ENCODE data around the gene ZNF581. TPM values are rescaled to one million over a fixed set of nuclear protein-coding genes. Genes with fewer than 3 reads are reported as not detected.

ZNF581 gene
- total RNA-seq, 2 donors from 2014 or later: 47.2 to 48.7 TPM

GRCh38 chr19:55621673-55622231 is 21.7 kb upstream of the ZNF581 start:
- peaks cover 21% of the 10 kb centered on the region for H3K36me3 Mint-ChIP-seq (ENCODE audit: low read depth)
- peaks cover 2% of the 10 kb centered on the region for H3K4me1 Mint-ChIP-seq
- no peak for TF ChIP-seq CTCF (conservative IDR thresholded peaks at IDR 0.05)
- H3K4me3 Mint-ChIP-seq: no peak overlapping the region
- Histone ChIP-seq H3K27ac (ENCODE audit: low read depth, low read length) (no peak overlapping the region), H3K27me3 (ENCODE audit: control insufficient read depth, insufficient read depth, low read length, poor library complexity, severe bottlenecking) (no peaks in the 10 kb centered on the region), H3K4me3 (ENCODE audit: low read length) (no peak overlapping the region), H3K9me3 (ENCODE audit: control insufficient read depth, low read length) (no peaks in the 10 kb centered on the region), H3K36me3 (ENCODE audit: control insufficient read depth, insufficient read depth, low read length) (peaks cover 20% of the 10 kb centered on the region), H3K4me1 (ENCODE audit: control insufficient read depth, insufficient read depth, low read length) (no peaks in the 10 kb centered on the region), H3K9ac (ENCODE audit: extremely low read depth, low read length, poor library complexity, severe bottlenecking) (no peak overlapping the region)
- no peak overlapping the region for H3K27ac Mint-ChIP-seq
- H3K9me3 Mint-ChIP-seq: no peaks in the 10 kb centered on the region
- WGBS, 2 experiments (ENCODE audit: insufficient coverage in 1 of 2, insufficient read length in 1 of 2): 96 to 97% methylated on average over 29 to 54 of the region's 55 CpGs
- H3K27me3 Mint-ChIP-seq (ENCODE audit: insufficient read depth): no peaks in the 10 kb centered on the region
- DNase-seq: no peak

- Histone ChIP-seq H3K27ac (ENCODE audit: low read depth, low read length) (no peak overlapping the region), H3K9me3 (ENCODE audit: control insufficient read depth, low read length) (no peaks in the 10 kb centered on the region), H3K36me3 (ENCODE audit: control insufficient read depth, insufficient read depth, low read length) (peaks cover 18% of the 10 kb centered on the region), H3K27me3 (ENCODE audit: control insufficient read depth, insufficient read depth, low read length, poor library complexity, severe bottlenecking) (no peaks in the 10 kb centered on the region), H3K4me3 (ENCODE audit: low read length) (no peak overlapping the region), H3K9ac (ENCODE audit: extremely low read depth, low read length, poor library complexity, severe bottlenecking) (no peak overlapping the region), H3K4me1 (ENCODE audit: control insufficient read depth, insufficient read depth, low read length) (no peaks in the 10 kb centered on the region)
- H3K27me3 Mint-ChIP-seq (ENCODE audit: insufficient read depth): peaks cover 2% of the 10 kb centered on the region
- 96 to 98% methylated on average over 28 to 40 of the region's 40 CpGs for WGBS, 2 experiments (ENCODE audit: insufficient coverage in 1 of 2, insufficient read length in 1 of 2)
- TF ChIP-seq CTCF (conservative IDR thresholded peaks at IDR 0.05): no peak
- H3K9me3 Mint-ChIP-seq: no peaks in the 10 kb centered on the region
- no peak overlapping the region for H3K4me3 Mint-ChIP-seq
- H3K4me1 Mint-ChIP-seq: peaks cover 2% of the 10 kb centered on the region
- no peak overlapping the region for H3K27ac Mint-ChIP-seq
- no peak for DNase-seq
- peaks cover 15% of the 10 kb centered on the region for H3K36me3 Mint-ChIP-seq (ENCODE audit: low read depth)
These were observed 21.0 kb upstream of the ZNF581 start for GRCh38 chr19:55622242-55622969.

- no peak for DNase-seq
- Histone ChIP-seq H3K4me1 (ENCODE audit: control insufficient read depth, insufficient read depth, low read length) (no peaks in the 10 kb centered on the region), H3K9me3 (ENCODE audit: control insufficient read depth, low read length) (no peaks in the 10 kb centered on the region), H3K36me3 (ENCODE audit: control insufficient read depth, insufficient read depth, low read length) (peaks cover 13% of the 10 kb centered on the region), H3K27me3 (ENCODE audit: control insufficient read depth, insufficient read depth, low read length, poor library complexity, severe bottlenecking) (no peaks in the 10 kb centered on the region), H3K4me3 (ENCODE audit: low read length) (no peak overlapping the region), H3K9ac (ENCODE audit: extremely low read depth, low read length, poor library complexity, severe bottlenecking) (no peak overlapping the region), H3K27ac (ENCODE audit: low read depth, low read length) (no peak overlapping the region)
- TF ChIP-seq CTCF (conservative IDR thresholded peaks at IDR 0.05): no peak
- Mint-ChIP-seq H3K27me3 (ENCODE audit: insufficient read depth) (peaks cover 7% of the 10 kb centered on the region), H3K27ac (no peak overlapping the region), H3K4me3 (peak overlapping the region; percentile 73), H3K9me3 (no peaks in the 10 kb centered on the region), H3K4me1 (peaks cover 2% of the 10 kb centered on the region), H3K36me3 (ENCODE audit: low read depth) (peaks cover 11% of the 10 kb centered on the region)
- WGBS, 2 experiments (ENCODE audit: insufficient coverage in 1 of 2, insufficient read length in 1 of 2): 95 to 96% methylated on average over 6 of the region's 7 CpGs
These were observed 20.3 kb upstream of the ZNF581 start for GRCh38 chr19:55623130-55623529.

Data from endodermal cell (in vitro differentiated cells).